OCI-LY1 (cell line): ENCODE results near the gene DPP3.

Experiments used
- H2AFZ ChIP-seq: fragments of 200-600 bp; sonication (generic), shearing (Covaris generic); 2 replicates; pipeline ENCODE4 v1.6.0; 2014; ENCODE audit warnings: antibody characterized with exemption, mild to moderate bottlenecking, low read length
- H3F3A ChIP-seq: fragments of 200-600 bp; sonication (generic), shearing (Covaris generic); 2 replicates; pipeline ENCODE4 v1.6.0; 2014; ENCODE audit warnings: mild to moderate bottlenecking, antibody characterized with exemption, low read length, moderate library complexity; ENCODE audit not compliant: insufficient read depth
- H3K27ac ChIP-seq: fragments of 200-600 bp; sonication (generic); 2 replicates; pipeline ENCODE4 v1.5.1; 2014; ENCODE audit warnings: low read length, mixed run types, mild to moderate bottlenecking, low read depth; ENCODE audit not compliant: poor library complexity, severe bottlenecking
- H3K27me3 ChIP-seq: fragments of 200-600 bp; sonication (generic); 2 replicates; pipeline ENCODE4 v1.6.0; 2014; ENCODE audit warnings: antibody characterized with exemption, mild to moderate bottlenecking, low read length, moderate library complexity; ENCODE audit not compliant: insufficient read depth
- H3K36me3 ChIP-seq: fragments of 200-600 bp; sonication (generic); 2 replicates; pipeline ENCODE4 v1.6.1; 2014; ENCODE audit warnings: mild to moderate bottlenecking, antibody characterized with exemption, low read length, moderate library complexity, mixed read lengths; ENCODE audit not compliant: insufficient read depth
- H3K4me1 ChIP-seq: fragments of 200-600 bp; sonication (generic); 2 replicates; pipeline ENCODE4 v1.5.1; 2014; ENCODE audit warnings: mild to moderate bottlenecking, low read length, moderate library complexity; ENCODE audit not compliant: insufficient read depth, severe bottlenecking
- H3K4me2 ChIP-seq: fragments of 200-600 bp; sonication (generic), shearing (Covaris generic); 2 replicates; pipeline ENCODE4 v1.6.1; 2014; ENCODE audit warnings: low read length
- H3K4me3 ChIP-seq: fragments of 200-600 bp; sonication (generic); 2 replicates; pipeline ENCODE4 v1.5.1; 2014; ENCODE audit warnings: low read length, low read depth, mild to moderate bottlenecking, mixed read lengths; ENCODE audit not compliant: poor library complexity, severe bottlenecking
- H3K79me2 ChIP-seq: fragments of 200-600 bp; shearing (Covaris generic); 2 replicates; pipeline ENCODE4 v1.6.1; 2016; ENCODE audit warnings: mixed run types, low read length, mixed read lengths; ENCODE audit not compliant: insufficient read depth
- H3K9ac ChIP-seq: fragments of 200-600 bp; sonication (generic), shearing (Covaris generic); 2 replicates; pipeline ENCODE4 v1.6.1; 2014; ENCODE audit warnings: mild to moderate bottlenecking, low read length, mixed read lengths
- H3K9me2 ChIP-seq: fragments of 200-600 bp; sonication (generic), shearing (Covaris generic); 2 replicates; pipeline ENCODE4 v1.6.1; 2014; ENCODE audit warnings: low read depth, mild to moderate bottlenecking, low read length, mixed read lengths
- H3K9me3 ChIP-seq: fragments of 200-600 bp; shearing (Covaris generic); 2 replicates; pipeline ENCODE4 v1.6.1; 2014; ENCODE audit warnings: low read length, mixed read lengths
- H4K20me1 ChIP-seq: fragments of 200-600 bp; sonication (generic), shearing (Covaris generic); 2 replicates; pipeline ENCODE4 v1.6.0; 2016; ENCODE audit warnings: mild to moderate bottlenecking, low read length; ENCODE audit not compliant: insufficient read depth
- EZH2 ChIP-seq: fragments of 200-600 bp; sonication (generic), shearing (Covaris generic); IDR thresholded peaks from 2 replicates; pipeline ENCODE4 v1.8.0; 2017; ENCODE audit warnings: borderline replicate concordance, mixed run types, mild to moderate bottlenecking, antibody characterized with exemption, low read length, moderate library complexity, mixed read lengths
- TF ChIP-seq, protein P1 (sequence below): fragments of 200-600 bp; sonication (generic), shearing (Covaris generic); IDR thresholded peaks from 2 replicates; pipeline ENCODE4 v1.5.1; 2017; ENCODE audit warnings: mild to moderate bottlenecking, antibody characterized with exemption, low read length, moderate library complexity, mixed read lengths

Gene DPP3

DNA sequence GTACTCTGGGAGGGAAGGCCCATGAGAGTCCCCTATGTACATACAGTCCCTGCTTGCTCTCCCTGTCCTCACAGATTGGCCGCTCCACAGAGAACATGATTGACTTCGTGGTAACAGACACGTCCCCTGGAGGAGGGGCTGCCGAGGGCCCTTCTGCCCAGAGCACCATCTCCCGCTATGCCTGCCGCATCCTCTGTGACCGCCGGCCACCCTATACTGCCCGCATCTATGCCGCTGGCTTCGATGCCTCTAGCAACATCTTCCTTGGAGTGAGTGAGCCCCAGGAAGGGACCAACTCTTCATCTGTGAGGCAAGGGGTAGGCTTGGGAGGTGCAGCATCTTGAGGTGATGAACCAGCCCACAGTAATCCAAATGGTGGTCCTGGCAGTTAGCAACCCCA is 7.1 kb upstream of the DPP3 start:
- Histone ChIP-seq H3K9me3 (no peaks in the 10 kb centered on the region), H3K4me3 (no peak overlapping the region), H3K27me3 (no peaks in the 10 kb centered on the region), H3K79me2 (no peaks in the 10 kb centered on the region), H2AFZ (no peak overlapping the region), H3K9ac (no peak overlapping the region), H3K36me3 (no peaks in the 10 kb centered on the region), H3K9me2 (no peaks in the 10 kb centered on the region), H3F3A (no peaks in the 10 kb centered on the region), H3K4me2 (no peak overlapping the region), H4K20me1 (no peaks in the 10 kb centered on the region), H3K4me1 (no peaks in the 10 kb centered on the region), H3K27ac (no peak overlapping the region)
- TF ChIP-seq, protein P1, sequence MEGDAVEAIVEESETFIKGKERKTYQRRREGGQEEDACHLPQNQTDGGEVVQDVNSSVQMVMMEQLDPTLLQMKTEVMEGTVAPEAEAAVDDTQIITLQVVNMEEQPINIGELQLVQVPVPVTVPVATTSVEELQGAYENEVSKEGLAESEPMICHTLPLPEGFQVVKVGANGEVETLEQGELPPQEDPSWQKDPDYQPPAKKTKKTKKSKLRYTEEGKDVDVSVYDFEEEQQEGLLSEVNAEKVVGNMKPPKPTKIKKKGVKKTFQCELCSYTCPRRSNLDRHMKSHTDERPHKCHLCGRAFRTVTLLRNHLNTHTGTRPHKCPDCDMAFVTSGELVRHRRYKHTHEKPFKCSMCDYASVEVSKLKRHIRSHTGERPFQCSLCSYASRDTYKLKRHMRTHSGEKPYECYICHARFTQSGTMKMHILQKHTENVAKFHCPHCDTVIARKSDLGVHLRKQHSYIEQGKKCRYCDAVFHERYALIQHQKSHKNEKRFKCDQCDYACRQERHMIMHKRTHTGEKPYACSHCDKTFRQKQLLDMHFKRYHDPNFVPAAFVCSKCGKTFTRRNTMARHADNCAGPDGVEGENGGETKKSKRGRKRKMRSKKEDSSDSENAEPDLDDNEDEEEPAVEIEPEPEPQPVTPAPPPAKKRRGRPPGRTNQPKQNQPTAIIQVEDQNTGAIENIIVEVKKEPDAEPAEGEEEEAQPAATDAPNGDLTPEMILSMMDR, result no peak

DNA sequence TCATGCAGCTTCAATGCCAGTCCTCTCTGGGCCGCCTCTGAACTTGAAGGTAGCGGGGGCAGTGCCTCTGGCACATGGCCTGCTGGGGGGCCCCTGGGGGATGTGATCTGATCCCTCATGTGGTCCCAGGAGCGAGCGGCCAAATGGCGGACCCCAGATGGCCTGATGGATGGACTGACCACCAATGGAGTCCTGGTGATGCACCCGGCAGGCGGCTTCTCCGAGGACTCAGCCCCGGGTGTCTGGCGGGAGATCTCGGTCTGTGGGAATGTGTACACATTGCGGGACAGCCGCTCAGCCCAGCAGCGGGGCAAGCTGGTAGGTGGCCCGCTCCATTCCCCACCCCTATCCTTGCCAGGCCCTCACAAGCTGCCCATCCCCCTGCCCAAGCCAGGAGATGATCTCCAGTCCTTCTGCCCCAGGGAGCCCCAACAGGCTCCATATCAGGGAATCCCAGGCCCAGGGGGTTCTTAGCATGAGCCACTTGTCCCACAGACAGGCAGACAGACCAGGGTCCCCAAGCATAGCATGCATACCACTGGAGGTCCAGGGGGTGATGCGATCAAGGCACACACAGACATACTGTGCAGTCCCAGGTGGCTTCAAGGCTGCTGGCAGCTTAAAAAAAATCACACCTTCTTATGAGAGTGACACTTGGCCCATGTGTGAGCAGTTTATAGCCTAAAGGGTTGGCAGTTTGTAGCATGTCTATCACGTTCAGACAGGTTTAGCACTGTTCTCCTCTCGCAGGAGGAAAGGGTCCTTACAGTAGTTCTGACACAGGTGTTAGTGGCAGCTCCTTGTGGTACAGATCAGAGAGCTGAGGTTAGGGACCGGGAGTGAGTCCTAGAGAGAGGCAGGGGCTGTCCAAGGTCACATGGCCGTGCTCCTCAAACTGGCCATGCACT is 6.4 kb upstream of the DPP3 start:
- Histone ChIP-seq H3F3A (no peaks in the 10 kb centered on the region), H3K9me3 (no peaks in the 10 kb centered on the region), H3K9ac (no peak overlapping the region), H3K79me2 (no peaks in the 10 kb centered on the region), H3K27me3 (no peaks in the 10 kb centered on the region), H3K27ac (no peak overlapping the region), H3K9me2 (no peaks in the 10 kb centered on the region), H3K4me1 (no peaks in the 10 kb centered on the region), H2AFZ (no peak overlapping the region), H3K4me2 (no peak overlapping the region), H3K36me3 (no peaks in the 10 kb centered on the region), H3K4me3 (no peak overlapping the region), H4K20me1 (no peaks in the 10 kb centered on the region)
- TF ChIP-seq, protein P1, result no peak
- TF ChIP-seq EZH2, result no peak

DNA sequence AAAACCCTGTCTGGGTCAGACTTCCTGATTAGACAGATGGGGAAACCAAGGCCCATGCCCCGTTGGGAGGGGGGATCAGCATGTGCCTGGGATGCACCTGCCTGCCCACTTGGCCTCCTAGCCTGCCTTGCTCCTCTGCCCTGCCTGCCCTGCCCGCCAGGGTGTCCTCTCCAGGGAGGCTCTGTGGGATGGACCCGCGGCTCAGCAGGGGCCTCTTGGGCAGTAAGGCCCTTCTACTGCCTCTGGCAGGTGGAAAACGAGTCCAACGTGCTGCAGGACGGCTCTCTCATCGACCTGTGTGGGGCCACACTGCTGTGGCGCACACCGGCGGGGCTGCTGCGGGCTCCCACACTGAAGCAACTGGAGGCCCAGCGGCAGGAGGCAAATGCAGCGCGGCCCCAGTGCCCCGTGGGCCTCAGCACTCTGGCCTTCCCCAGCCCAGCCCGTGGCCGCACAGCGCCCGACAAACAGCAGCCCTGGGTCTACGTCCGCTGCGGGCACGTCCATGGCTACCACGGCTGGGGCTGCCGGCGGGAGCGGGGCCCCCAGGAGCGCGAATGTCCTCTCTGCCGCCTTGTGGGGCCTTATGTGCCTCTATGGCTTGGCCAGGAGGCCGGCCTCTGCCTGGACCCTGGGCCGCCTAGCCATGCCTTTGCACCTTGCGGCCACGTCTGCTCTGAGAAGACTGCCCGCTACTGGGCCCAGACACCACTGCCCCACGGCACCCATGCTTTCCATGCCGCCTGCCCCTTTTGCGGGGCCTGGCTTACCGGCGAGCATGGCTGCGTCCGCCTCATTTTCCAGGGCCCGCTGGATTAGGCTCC is 4.7 kb upstream of the DPP3 start:
- H3K27ac ChIP-seq, result no peak overlapping the region
- H3K9ac ChIP-seq, result no peak overlapping the region
- no peaks in the 10 kb centered on the region for H3F3A ChIP-seq
- no peaks in the 10 kb centered on the region for H3K79me2 ChIP-seq
- no peaks in the 10 kb centered on the region for H4K20me1 ChIP-seq
- no peak for TF ChIP-seq EZH2
- TF ChIP-seq, protein P1, result no peak
- H3K36me3 ChIP-seq, result no peaks in the 10 kb centered on the region
- H3K9me2 ChIP-seq, result no peaks in the 10 kb centered on the region
- H2AFZ ChIP-seq, result no peak overlapping the region
- no peak overlapping the region for H3K4me2 ChIP-seq
- H3K9me3 ChIP-seq, result no peaks in the 10 kb centered on the region
- H3K4me1 ChIP-seq, result peaks cover 7% of the 10 kb centered on the region
- H3K27me3 ChIP-seq, result no peaks in the 10 kb centered on the region
- no peak overlapping the region for H3K4me3 ChIP-seq
